Measurements from ENCODE around the gene IGSF21. TPM values are rescaled to one million over a fixed set of nuclear protein-coding genes. Genes with fewer than 3 reads are reported as not detected.

The IGSF21 gene
- total and polyA plus RNA-seq, 2 of the 8 experiments (the other 6 are each of a cell fraction or from before 2014, with no cell fraction given) = 22.5 to 28.5 TPM

GRCh38 chr1:18312961-18313360, 205.4 kb downstream of the IGSF21 start:
- no peaks in the 10 kb centered on the region for H3K79me1 ChIP-seq (ENCODE audit: low read depth, low read length)
- H3K4me2 ChIP-seq (ENCODE audit: insufficient read depth in 1 of 2, low read depth in 2 of 2, low read length in 2 of 2) = no peak overlapping the region
- H3K9ac ChIP-seq (replicated peaks in 1 of 4; ENCODE audit: extremely low read depth in 1 of 4, low read depth in 3 of 4, low read length in 3 of 4) = no peak overlapping the region
- H3K36me3 ChIP-seq (ENCODE audit: control insufficient read depth in 2 of 4, insufficient read depth in 4 of 4, low read length in 3 of 4) = no peaks in the 10 kb centered on the region; a peak in 1 of 8 replicates
- no peak overlapping the region for H2AFZ ChIP-seq (ENCODE audit: low read length)
- no peak overlapping the region for H3K14ac ChIP-seq (ENCODE audit: insufficient read length)
- no peak overlapping the region for H4K91ac ChIP-seq (replicated peaks; ENCODE audit: insufficient read length, low read length)
- ChIA-PET CTCF (ENCODE audit: partially characterized antibody) (interaction anchor here (1.0 to 8.5 kb wide), 5 partner anchors 10 to 243 kb away, joined by 3 to 80 read pairs (median 14); no protein-coding TSS in a partner anchor), POLR2A (ENCODE audit: partially characterized antibody) (interaction anchor here (1.6 kb wide), 1 partner anchor 10 kb away, joined by 4 read pairs; no protein-coding TSS in a partner anchor)
- H3K4me1 ChIP-seq (replicated peaks in 1 of 4; ENCODE audit: control insufficient read depth in 3 of 4, insufficient read depth in 4 of 4, low read length in 3 of 4) = no peaks in the 10 kb centered on the region; a peak in 1 of 7 replicates
- no peak overlapping the region for H2BK5ac ChIP-seq (ENCODE audit: low read depth, low read length)
- H3K27ac ChIP-seq (ENCODE audit: low read depth, low read length) = no peak overlapping the region
- WGBS, 2 experiments (ENCODE audit: extremely low coverage in 1 of 2, insufficient coverage in 1 of 2, insufficient read length in 1 of 2, insufficient replicate concordance in 2 of 2, low coverage in 1 of 2, low lambda C conversion rate in 2 of 2, missing lambda C conversion rate in 1 of 2) = 86% methylated on average over 10 of the region's 10 CpGs; no CpG with 5 or more reads in 1 of the 2 experiments
- no peaks in the 10 kb centered on the region for H3K79me2 ChIP-seq (ENCODE audit: control insufficient read depth in 1 of 2, insufficient read depth in 2 of 2, low read length in 2 of 2)
- H3K4me3 ChIP-seq (ENCODE audit: extremely low read depth in 1 of 4, insufficient read depth in 2 of 4, low read depth in 3 of 4, low read length in 4 of 4) = no peak overlapping the region
- no peak overlapping the region for H3K23ac ChIP-seq (ENCODE audit: insufficient read length)
- no peak overlapping the region for H3K56ac ChIP-seq (replicated peaks; ENCODE audit: insufficient read length, low read depth, low read length)
- H2BK15ac ChIP-seq (ENCODE audit: low read length) = peak overlapping the region; percentile 18; the same call in 1 of the 2 replicates
- no peak overlapping the region for H2BK120ac ChIP-seq (replicated peaks; ENCODE audit: low read depth, low read length)
- no peaks in the 10 kb centered on the region for H3K9me3 ChIP-seq (ENCODE audit: insufficient read depth in 2 of 2, low read depth in 1 of 2, low read length in 1 of 2)
- H2BK12ac ChIP-seq (ENCODE audit: low read depth, low read length) = no peak overlapping the region
- H2BK20ac ChIP-seq (ENCODE audit: low read length) = peak overlapping the region; percentile 48; the same call in 1 of the 2 replicates
- TF ChIP-seq CBX5 (IDR thresholded peaks at IDR 0.05; ENCODE audit: low read depth, low read length) = no peak
- no peak for TF ChIP-seq CTBP2 (IDR thresholded peaks at IDR 0.05; ENCODE audit: borderline replicate concordance, insufficient read depth, insufficient read length, low read length)
- no peak overlapping the region for H4K8ac ChIP-seq (ENCODE audit: extremely low read depth, insufficient read depth, low read length)
- no peak overlapping the region for H2AK5ac ChIP-seq (ENCODE audit: low read depth, low read length)
- H4K20me1 ChIP-seq (replicated peaks in 1 of 2; ENCODE audit: control insufficient read depth in 1 of 2, insufficient read depth in 2 of 2, low read length in 2 of 2) = peaks cover 0 to 3% of the 10 kb centered on the region in 2 experiments
- no peak for FAIRE-seq
- no peak overlapping the region for H3K4ac ChIP-seq (replicated peaks; ENCODE audit: insufficient read length, low read depth, low read length)
- no peak for DNase-seq (ENCODE audit: low read depth in 1 of 2, low spot score in 2 of 2)
- H3K23me2 ChIP-seq (ENCODE audit: low read depth, low read length) = peaks cover 5% of the 10 kb centered on the region; the same call in 1 of the 2 replicates
- H3K18ac ChIP-seq (ENCODE audit: extremely low read depth, low read length) = no peak overlapping the region
- H3K27me3 ChIP-seq (replicated peaks in 1 of 4; ENCODE audit: control insufficient read depth in 3 of 4, extremely low read depth in 1 of 4, insufficient read depth in 3 of 4, low read length in 3 of 4) = no peaks in the 10 kb centered on the region
- no peak overlapping the region for H4K5ac ChIP-seq (ENCODE audit: insufficient read length, low read depth, low read length)
